Gastrocnemius medialis (tissue), 4 donors: ENCODE data around the gene ANAPC16.

Source experiments
- POLR2A ChIP-seq, 2 donors: fragments of 450-650 bp; IDR thresholded peaks; one replicate each; pipeline ENCODE4 v1.6.1; 2017; ENCODE audit warnings: antibody characterized with exemption in 2 of 2, mild to moderate bottlenecking in 2 of 2, moderate library complexity in 2 of 2
- TF ChIP-seq, protein P1 (sequence below), 5 experiments: fragments of 450-650 bp in 3 of 5; fragments of 200-600 bp in 2 of 5; sonication (generic) in 2 of 5; IDR thresholded peaks in 4 of 5; conservative IDR thresholded peaks in 1 of 5; 1 replicate in 4 of 5; 2 replicates in 1 of 5; pipeline ENCODE4 v1.5.1; 2016 to 2019; ENCODE audit warnings: antibody characterized with exemption in 5 of 5, mild to moderate bottlenecking in 3 of 5, moderate library complexity in 3 of 5

DNA sequence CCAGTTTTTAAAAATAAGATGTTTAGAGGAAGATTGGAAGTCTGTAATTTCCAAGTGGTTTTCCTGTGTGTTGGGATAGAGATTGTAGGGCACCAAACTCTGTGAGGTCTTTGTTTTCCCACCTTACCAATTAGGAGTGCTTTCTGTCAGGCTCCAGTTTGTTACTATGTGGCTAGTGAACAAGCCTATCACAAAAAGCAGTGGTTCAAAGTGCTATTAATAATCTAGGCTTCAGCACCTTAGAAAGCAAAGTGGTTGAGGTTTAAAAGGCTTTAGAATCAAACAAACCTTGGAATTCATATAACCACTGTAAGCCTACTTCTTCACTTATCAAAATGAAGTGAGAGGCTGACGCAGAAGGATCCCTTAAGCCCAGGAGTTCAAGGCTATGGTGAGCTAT lies 11.1 kb upstream of the ANAPC16 start:
- TF ChIP-seq, protein P1, sequence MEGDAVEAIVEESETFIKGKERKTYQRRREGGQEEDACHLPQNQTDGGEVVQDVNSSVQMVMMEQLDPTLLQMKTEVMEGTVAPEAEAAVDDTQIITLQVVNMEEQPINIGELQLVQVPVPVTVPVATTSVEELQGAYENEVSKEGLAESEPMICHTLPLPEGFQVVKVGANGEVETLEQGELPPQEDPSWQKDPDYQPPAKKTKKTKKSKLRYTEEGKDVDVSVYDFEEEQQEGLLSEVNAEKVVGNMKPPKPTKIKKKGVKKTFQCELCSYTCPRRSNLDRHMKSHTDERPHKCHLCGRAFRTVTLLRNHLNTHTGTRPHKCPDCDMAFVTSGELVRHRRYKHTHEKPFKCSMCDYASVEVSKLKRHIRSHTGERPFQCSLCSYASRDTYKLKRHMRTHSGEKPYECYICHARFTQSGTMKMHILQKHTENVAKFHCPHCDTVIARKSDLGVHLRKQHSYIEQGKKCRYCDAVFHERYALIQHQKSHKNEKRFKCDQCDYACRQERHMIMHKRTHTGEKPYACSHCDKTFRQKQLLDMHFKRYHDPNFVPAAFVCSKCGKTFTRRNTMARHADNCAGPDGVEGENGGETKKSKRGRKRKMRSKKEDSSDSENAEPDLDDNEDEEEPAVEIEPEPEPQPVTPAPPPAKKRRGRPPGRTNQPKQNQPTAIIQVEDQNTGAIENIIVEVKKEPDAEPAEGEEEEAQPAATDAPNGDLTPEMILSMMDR (IDR thresholded peaks at IDR 0.05 in 4 of 5, conservative IDR thresholded peaks at IDR 0.05 in 1 of 5), result no peak
- TF ChIP-seq POLR2A (IDR thresholded peaks at IDR 0.05), result no peak
